BLaER1 treated with 17β-estradiol and CSF1 and Interleukin-3, amounts not matched to agents 10 nM and 100 nM (cell line): ENCODE measurements around the gene TAPT1.

Experiments
- H3K27ac ChIP-seq, 11 experiments: shearing (Covaris generic); formaldehyde crosslinking; 2 replicates each; pipeline ENCODE4 v1.8.1; 2022
- H3K27me3 ChIP-seq, 11 experiments: shearing (Covaris generic); formaldehyde crosslinking; 2 replicates each; pipeline ENCODE4 v1.8.1; 2022
- H3K36me3 ChIP-seq, 11 experiments: shearing (Covaris generic); formaldehyde crosslinking; 2 replicates each; pipeline ENCODE4 v1.8.1; 2022
- H3K4me1 ChIP-seq, 10 experiments: shearing (Covaris generic); formaldehyde crosslinking; 2 replicates each; pipeline ENCODE4 v1.8.1; 2022
- H3K4me2 ChIP-seq, 11 experiments: shearing (Covaris generic); formaldehyde crosslinking; 2 replicates each; pipeline ENCODE4 v1.8.1; 2022
- H3K4me3 ChIP-seq, 10 experiments: shearing (Covaris generic); formaldehyde crosslinking; 2 replicates each; pipeline ENCODE4 v1.8.1; 2022
- H3K9ac ChIP-seq, 11 experiments: shearing (Covaris generic); formaldehyde crosslinking; 2 replicates each; pipeline ENCODE4 v1.8.1; 2022
- H3K9me3 ChIP-seq, 11 experiments: shearing (Covaris generic); formaldehyde crosslinking; replicated peaks in 1 of 11; 2 replicates each; pipeline ENCODE4 v1.8.1; 2022
- H4K20me1 ChIP-seq, 11 experiments: shearing (Covaris generic); formaldehyde crosslinking; 2 replicates each; pipeline ENCODE4 v1.8.1; 2022
- Cebpa-rat ChIP-seq, 11 experiments: shearing (Covaris generic); IDR thresholded peaks; 2 replicates each; pipeline ENCODE4 v1.8.1; 2022

Gene TAPT1

GRCh38 chr4:16237715-16238114 is 11.4 kb upstream of the TAPT1 start:
- H3K9ac ChIP-seq = peak overlapping the region in 2 of 11 experiments; percentile 10 to 28; a peak in 2 of 22 replicates
- TF ChIP-seq Cebpa-rat (IDR thresholded peaks at IDR 0.05) = peak in 10 of 11 experiments; percentile 50 to 90 (median 79); a peak in 18 of 22 replicates

GRCh38 chr4:16236402-16237023 is 10.2 kb upstream of the TAPT1 start:
- Histone ChIP-seq H3K36me3 (no peaks in the 10 kb centered on the region), H3K9me3 (peaks cover 0 to 9% (median 0%) of the 10 kb centered on the region in 11 experiments; a peak in 1 of 22 replicates), H3K27me3 (peaks cover 14 to 29% (median 23%) of the 10 kb centered on the region in 11 experiments), H3K4me3 (no peak overlapping the region), H3K9ac (no peak overlapping the region), H3K4me2 (no peak overlapping the region), H3K4me1 (peaks cover 13 to 42% (median 29%) of the 10 kb centered on the region in 10 experiments), H4K20me1 (no peaks in the 10 kb centered on the region), H3K27ac (no peak overlapping the region; a peak in 1 of 22 replicates)
- no peak for TF ChIP-seq Cebpa-rat (IDR thresholded peaks at IDR 0.05)

More at GRCh38 chr4:16237715-16238114, 11.4 kb upstream of the TAPT1 start:
- peak overlapping the region in 9 of 11 experiments; percentile 4 to 68 (median 55); a peak in 16 of 22 replicates for H3K27ac ChIP-seq
- H3K36me3 ChIP-seq = no peaks in the 10 kb centered on the region
- H3K27me3 ChIP-seq = peaks cover 2 to 17% (median 11%) of the 10 kb centered on the region in 11 experiments
- no peaks in the 10 kb centered on the region for H4K20me1 ChIP-seq
- H3K9me3 ChIP-seq = peaks cover 0 to 9% (median 0%) of the 10 kb centered on the region in 11 experiments; a peak in 1 of 22 replicates
- H3K4me2 ChIP-seq = peak overlapping the region in 9 of 11 experiments; percentile 16 to 76 (median 62); a peak in 15 of 22 replicates
- H3K4me3 ChIP-seq = no peak overlapping the region
- H3K4me1 ChIP-seq = peaks cover 13 to 35% (median 25%) of the 10 kb centered on the region in 10 experiments

- Histone ChIP-seq H3K4me3 (no peak overlapping the region), H3K9ac (no peak overlapping the region), H3K4me1 (peaks cover 13 to 45% (median 38%) of the 10 kb centered on the region in 10 experiments), H3K9me3 (peaks cover 0 to 9% (median 0%) of the 10 kb centered on the region in 11 experiments; a peak in 1 of 22 replicates), H3K27me3 (peaks cover 27 to 42% (median 36%) of the 10 kb centered on the region in 11 experiments), H4K20me1 (no peaks in the 10 kb centered on the region), H3K27ac (no peak overlapping the region), H3K36me3 (no peaks in the 10 kb centered on the region), H3K4me2 (no peak overlapping the region)
- TF ChIP-seq Cebpa-rat (IDR thresholded peaks at IDR 0.05) = no peak
Measured at GRCh38 chr4:16235209-16235608, 8.9 kb upstream of the TAPT1 start.

- H3K9me3 ChIP-seq = peaks cover 0 to 9% (median 0%) of the 10 kb centered on the region in 11 experiments; a peak in 1 of 22 replicates
- TF ChIP-seq Cebpa-rat (IDR thresholded peaks at IDR 0.05) = no peak
- no peak overlapping the region for H3K4me3 ChIP-seq
- H3K27me3 ChIP-seq = peaks cover 43 to 57% (median 51%) of the 10 kb centered on the region in 11 experiments
- H3K4me1 ChIP-seq = peaks cover 15 to 49% (median 37%) of the 10 kb centered on the region in 10 experiments
- H3K4me2 ChIP-seq = peak overlapping the region; percentile 18 to 69 (median 46); a peak in 19 of 22 replicates
- H4K20me1 ChIP-seq = no peaks in the 10 kb centered on the region
- H3K9ac ChIP-seq = no peak overlapping the region; a peak in 1 of 22 replicates
- H3K36me3 ChIP-seq = no peaks in the 10 kb centered on the region
- H3K27ac ChIP-seq = peak overlapping the region in 2 of 11 experiments; percentile 6 to 25; a peak in 1 of 22 replicates
Measured at GRCh38 chr4:16233569-16234177, 7.4 kb upstream of the TAPT1 start.

- H3K4me3 ChIP-seq = peak overlapping the region; percentile 15 to 54 (median 32); a peak in 13 of 20 replicates
- H3K27ac ChIP-seq = peak overlapping the region; percentile 44 to 76 (median 69); a peak in 21 of 22 replicates
Measured at GRCh38 chr4:16231570-16232245, 5.4 kb upstream of the TAPT1 start.

GRCh38 chr4:16230308-16230707 is 4.0 kb upstream of the TAPT1 start:
- Histone ChIP-seq H4K20me1 (peaks cover 0 to 11% (median 0%) of the 10 kb centered on the region in 11 experiments; a peak in 4 of 22 replicates), H3K9me3 (no peaks in the 10 kb centered on the region), H3K36me3 (no peaks in the 10 kb centered on the region), H3K4me3 (no peak overlapping the region), H3K4me2 (0 out of 22 replicates have a peak overlapping the region, but pooled peaks of 1 of the 11 experiments have one; percentile 4), H3K27me3 (peaks cover 72 to 91% (median 85%) of the 10 kb centered on the region in 11 experiments), H3K4me1 (peaks cover 0 to 43% (median 29%) of the 10 kb centered on the region in 10 experiments; a peak in 19 of 20 replicates), H3K9ac (no peak overlapping the region), H3K27ac (peak overlapping the region in 2 of 11 experiments; percentile 15 to 23; a peak in 2 of 22 replicates)
- no peak for TF ChIP-seq Cebpa-rat (IDR thresholded peaks at IDR 0.05)

More at GRCh38 chr4:16231570-16232245, 5.4 kb upstream of the TAPT1 start:
- Histone ChIP-seq H3K4me2 (peak overlapping the region; percentile 38 to 71 (median 56); a peak in 21 of 22 replicates), H3K4me1 (peaks cover 4 to 43% (median 29%) of the 10 kb centered on the region in 10 experiments; a peak in 19 of 20 replicates), H3K27me3 (peaks cover 62 to 77% (median 71%) of the 10 kb centered on the region in 11 experiments), H3K9ac (peak overlapping the region; percentile 43 to 76 (median 66)), H3K36me3 (no peaks in the 10 kb centered on the region), H4K20me1 (peaks cover 0 to 11% (median 0%) of the 10 kb centered on the region in 11 experiments; a peak in 4 of 22 replicates), H3K9me3 (no peaks in the 10 kb centered on the region)
- TF ChIP-seq Cebpa-rat (IDR thresholded peaks at IDR 0.05) = no peak

- no peaks in the 10 kb centered on the region for H3K9me3 ChIP-seq
- H3K27ac ChIP-seq = peak overlapping the region in 1 of 11 experiments; percentile 23; a peak in 2 of 22 replicates
- H3K4me1 ChIP-seq = peaks cover under 1 to 44% (median 34%) of the 10 kb centered on the region in 10 experiments; a peak in 19 of 20 replicates
- peaks cover 79 to 98% (median 92%) of the 10 kb centered on the region in 11 experiments for H3K27me3 ChIP-seq
- no peaks in the 10 kb centered on the region for H3K36me3 ChIP-seq
- no peak overlapping the region for H3K4me3 ChIP-seq
- H3K9ac ChIP-seq = no peak overlapping the region
- TF ChIP-seq Cebpa-rat (IDR thresholded peaks at IDR 0.05) = peak in 1 of 11 experiments; percentile 65; a peak in 1 of 22 replicates
- peaks cover 0 to 15% (median 5%) of the 10 kb centered on the region in 11 experiments; a peak in 7 of 22 replicates for H4K20me1 ChIP-seq
- H3K4me2 ChIP-seq = no peak overlapping the region; a peak in 3 of 22 replicates
Measured at GRCh38 chr4:16229604-16230003, 3.3 kb upstream of the TAPT1 start.

GRCh38 chr4:16227462-16227868 is 1.2 kb upstream of the TAPT1 start:
- Histone ChIP-seq H3K27ac (peak overlapping the region; percentile 90 to 97 (median 95)), H3K4me3 (peak overlapping the region; percentile 81 to 94 (median 89)), H3K9ac (peak overlapping the region; percentile 93 to 98 (median 95)), H3K36me3 (no peaks in the 10 kb centered on the region), H3K9me3 (no peaks in the 10 kb centered on the region), H3K4me1 (peaks cover 14 to 51% (median 45%) of the 10 kb centered on the region in 10 experiments), H3K27me3 (peaks cover 84 to 100% (median 100%) of the 10 kb centered on the region in 11 experiments), H4K20me1 (peaks cover 0 to 33% (median 17%) of the 10 kb centered on the region in 11 experiments; a peak in 15 of 22 replicates), H3K4me2 (peak overlapping the region; percentile 82 to 92 (median 88))
- TF ChIP-seq Cebpa-rat (IDR thresholded peaks at IDR 0.05) = no peak
